ENCODE results near the gene KRTAP3-2.
"Not testable (repeated sequence)": the region's sequence is repeated elsewhere in the genome, so short reads cannot be mapped to it uniquely, and the experiment has no call there.

Gene KRTAP3-2

DNA sequence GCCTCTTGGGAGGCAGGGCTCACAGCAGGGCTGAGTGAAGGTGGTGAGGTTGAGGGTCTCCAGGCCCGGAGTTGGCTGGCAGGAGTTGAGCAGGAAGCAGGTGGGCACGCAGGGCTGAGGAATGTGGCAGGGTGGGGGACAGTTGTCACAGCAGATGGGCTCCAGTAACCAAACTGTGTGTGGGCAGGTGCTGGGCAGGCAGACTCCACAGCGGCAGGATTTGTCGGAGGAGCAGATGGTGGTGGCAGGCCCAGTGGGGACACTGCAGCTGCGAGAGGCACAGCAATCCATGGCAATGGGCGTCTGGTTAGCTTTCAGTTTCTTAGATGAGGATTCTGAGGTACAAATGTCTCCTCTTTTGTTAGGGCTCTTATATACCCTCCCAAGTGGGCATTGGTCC lies at the start of gene KRTAP3-2:
Gene KRTAP3-2, minus strand, starts transcription at position 344 of the 400 bp plus-strand sequence. Its CDS starts 53 bp downstream, at position 291.
- DNase-seq: not testable (repeated sequence)

GRCh38 chr17:41049110-41049509 lies 49.4 kb upstream of the KRTAP3-2 start:
- no peak for DNase-seq

GRCh38 chr17:41048441-41048840 lies 48.7 kb upstream of the KRTAP3-2 start:
- no peak for DNase-seq

- not testable (repeated sequence) for DNase-seq
Observed at GRCh38 chr17:41046735-41047465, 47.2 kb upstream of the KRTAP3-2 start, which contains the start of gene KRTAP2-1. Gene KRTAP2-1, minus strand, starts transcription at chr17:41047316. Its CDS starts 49 bp downstream, at chr17:41047267.

DNA sequence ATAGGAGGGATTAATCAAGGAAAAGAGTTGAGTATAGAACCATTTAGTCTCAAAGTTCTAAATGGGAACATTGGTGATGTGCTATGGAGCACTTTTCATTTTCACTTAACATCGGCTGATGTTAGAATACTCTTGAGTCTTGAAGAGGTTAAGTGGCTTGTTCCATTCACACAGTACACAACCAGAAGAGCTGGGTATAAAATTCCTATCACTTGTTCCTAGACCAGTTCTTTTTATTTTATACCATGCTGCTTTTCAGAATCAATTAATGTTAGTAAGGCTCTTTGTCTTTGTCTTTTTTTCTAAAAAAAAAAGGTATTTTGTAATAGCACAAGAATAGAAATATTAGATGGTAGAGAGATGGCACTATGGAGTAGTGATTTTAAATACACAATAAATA lies 43.2 kb upstream of the KRTAP3-2 start:
- no peak for DNase-seq

- DNase-seq: not testable (repeated sequence)
Observed at GRCh38 chr17:41040783-41041571, 41.3 kb upstream of the KRTAP3-2 start, which contains the start of gene KRTAP1-1. Gene KRTAP1-1, minus strand, starts transcription at chr17:41041450. Its CDS starts 53 bp downstream, at chr17:41041397.

DNA sequence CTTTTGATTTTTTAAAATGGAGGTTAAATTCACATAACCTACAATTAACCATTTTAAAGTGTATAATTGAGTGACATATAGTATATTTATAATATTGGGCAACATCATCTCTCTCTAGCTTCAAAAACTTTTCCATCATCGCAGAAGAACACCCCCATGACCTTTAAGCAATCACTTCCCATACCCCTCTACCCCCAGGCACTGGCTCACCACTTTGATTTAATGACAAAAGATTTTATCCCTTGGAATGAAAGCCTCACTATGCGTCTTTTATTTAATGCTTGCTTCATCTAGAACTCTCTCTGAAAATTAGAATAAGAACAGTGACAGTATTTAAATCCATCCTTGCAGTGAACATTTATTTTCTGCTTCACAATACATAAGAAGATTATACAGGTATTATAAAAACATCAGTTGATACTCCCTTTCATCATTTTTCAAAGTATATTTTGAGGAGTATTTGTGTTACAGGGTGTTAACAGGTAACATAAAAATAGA lies 38.2 kb upstream of the KRTAP3-2 start:
- DNase-seq: no peak

DNA sequence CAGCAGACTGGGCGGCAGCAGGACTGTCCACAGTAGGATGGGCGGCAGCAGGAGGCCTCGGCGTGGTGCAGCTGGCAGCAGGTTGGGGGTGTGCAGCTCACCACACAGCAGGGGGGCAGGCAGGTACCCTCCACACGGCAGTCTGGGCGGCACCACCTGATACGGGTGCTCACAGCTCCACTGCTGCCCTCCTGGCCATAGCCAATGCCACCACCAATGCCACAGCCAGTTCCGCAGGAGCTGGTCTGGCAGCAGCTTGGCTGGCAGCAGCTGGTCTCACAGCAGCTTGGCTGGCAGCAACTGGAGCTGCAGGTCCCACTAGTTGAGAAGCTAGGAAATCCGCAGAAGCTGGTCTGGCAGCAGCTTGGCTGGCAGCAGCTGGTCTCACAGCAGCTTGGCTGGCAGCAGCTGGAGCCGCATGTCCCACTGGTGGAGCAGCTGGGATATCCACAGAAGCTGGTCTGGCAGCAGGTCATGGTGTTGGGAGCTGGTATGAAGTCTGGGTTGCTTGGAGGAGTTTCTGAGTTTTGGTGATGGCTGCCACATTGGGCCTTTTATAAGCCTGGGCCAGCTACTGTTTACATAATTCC lies 34.7 kb upstream of the KRTAP3-2 start, which contains the start of gene KRTAP1-3:
Gene KRTAP1-3, minus strand, starts transcription at position 529 of the 590 bp plus-strand sequence. Its CDS starts 53 bp downstream, at position 476.
- DNase-seq: not testable (repeated sequence)

DNA sequence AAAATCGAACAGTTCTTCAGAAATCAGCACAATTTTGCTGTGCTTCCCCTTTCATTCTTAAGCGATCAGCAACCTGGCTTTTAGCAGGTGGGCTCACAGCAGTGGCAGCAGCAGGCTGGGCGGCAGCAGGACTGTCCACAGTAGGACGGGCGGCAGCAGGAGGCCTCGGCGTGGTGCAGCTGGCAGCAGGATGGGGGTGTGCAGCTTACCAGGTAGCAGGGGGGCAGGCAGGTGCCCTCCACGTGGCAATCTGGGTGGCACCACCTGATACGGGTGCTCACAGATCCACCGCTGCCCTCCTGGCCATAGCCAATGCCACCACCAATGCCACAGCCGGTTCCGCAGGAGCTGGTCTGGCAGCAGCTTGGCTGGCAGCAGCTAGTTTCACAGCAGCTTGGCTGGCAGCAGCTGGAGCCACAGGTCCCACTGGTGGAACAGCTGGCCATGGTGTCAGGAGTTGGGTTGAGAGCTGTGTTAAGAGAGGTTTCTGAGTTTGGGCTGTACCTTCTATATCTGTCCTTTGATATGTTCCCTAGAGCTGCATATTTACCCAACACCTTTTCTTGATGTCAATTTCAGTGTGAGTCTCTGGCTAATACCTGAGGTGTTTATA lies 30.0 kb upstream of the KRTAP3-2 start, which contains the start of gene KRTAP1-4:
Gene KRTAP1-4, minus strand, starts transcription at position 563 of the 613 bp plus-strand sequence. Its CDS starts 117 bp downstream, at position 446.
- no peak for DNase-seq

DNA sequence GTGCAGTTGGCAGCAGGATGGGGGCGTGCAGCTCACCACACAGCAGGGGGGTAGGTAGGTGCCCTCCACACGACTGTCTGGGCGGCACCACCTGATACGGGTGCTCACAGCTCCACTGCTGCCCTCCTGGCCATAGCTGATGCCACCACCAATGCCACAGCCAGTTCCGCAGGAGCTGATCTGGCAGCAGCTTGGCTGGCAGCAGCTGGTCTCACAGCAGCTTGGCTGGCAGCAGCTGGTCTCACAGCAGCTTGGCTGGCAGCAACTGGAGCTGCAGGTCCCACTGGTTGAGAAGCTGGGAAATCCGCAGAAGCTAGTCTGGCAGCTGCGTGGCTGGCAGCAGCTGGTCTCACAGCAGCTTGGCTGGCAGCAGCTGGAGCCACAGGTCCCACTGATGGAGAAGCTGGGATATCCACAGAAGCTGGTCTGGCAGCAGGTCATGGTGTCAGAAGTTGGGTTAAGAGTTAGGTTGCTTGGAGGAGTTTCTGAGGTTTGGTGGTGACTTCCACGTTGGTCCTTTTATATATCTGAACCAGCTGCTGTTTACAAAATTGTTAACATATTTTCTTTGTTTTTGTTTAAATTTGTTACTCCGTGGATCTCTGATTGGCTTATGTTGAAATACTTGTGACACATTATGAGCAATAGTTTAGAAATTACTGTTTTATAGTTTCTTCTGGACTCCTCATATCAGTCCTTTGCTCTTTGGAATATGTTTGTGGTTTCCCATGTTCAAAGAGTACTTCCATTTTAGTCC lies 27.2 kb upstream of the KRTAP3-2 start, which contains the start of gene KRTAP1-5:
Gene KRTAP1-5, minus strand, starts transcription at position 494 of the 757 bp plus-strand sequence. Its CDS starts 53 bp downstream, at position 441.
- no peak for DNase-seq

- DNase-seq: no peak
Observed at GRCh38 chr17:41024697-41025096, 25.0 kb upstream of the KRTAP3-2 start.

DNA sequence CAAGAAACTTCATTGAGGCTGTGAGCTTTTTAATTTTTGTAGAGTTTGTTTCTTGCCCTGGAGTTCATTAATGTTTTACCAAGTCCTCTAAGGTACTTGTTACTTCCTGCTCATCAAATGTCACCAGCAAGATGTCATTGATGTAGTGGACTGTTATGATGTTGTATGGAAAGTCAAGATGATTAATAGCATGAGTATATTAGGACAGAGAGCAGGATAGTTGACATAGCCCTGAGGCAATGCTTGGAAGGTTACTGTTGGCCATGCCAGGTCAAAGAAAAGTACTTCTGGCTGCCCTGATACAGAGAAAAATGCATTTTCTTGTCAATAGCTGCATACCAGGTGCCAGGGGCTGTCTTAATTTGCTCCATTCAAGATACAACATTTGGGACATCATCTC lies 20.6 kb upstream of the KRTAP3-2 start:
- no peak for DNase-seq

- no peak for DNase-seq
Observed at GRCh38 chr17:41019415-41019814, 19.7 kb upstream of the KRTAP3-2 start.

GRCh38 chr17:41018541-41018940 lies 18.8 kb upstream of the KRTAP3-2 start:
- no peak for DNase-seq

DNA sequence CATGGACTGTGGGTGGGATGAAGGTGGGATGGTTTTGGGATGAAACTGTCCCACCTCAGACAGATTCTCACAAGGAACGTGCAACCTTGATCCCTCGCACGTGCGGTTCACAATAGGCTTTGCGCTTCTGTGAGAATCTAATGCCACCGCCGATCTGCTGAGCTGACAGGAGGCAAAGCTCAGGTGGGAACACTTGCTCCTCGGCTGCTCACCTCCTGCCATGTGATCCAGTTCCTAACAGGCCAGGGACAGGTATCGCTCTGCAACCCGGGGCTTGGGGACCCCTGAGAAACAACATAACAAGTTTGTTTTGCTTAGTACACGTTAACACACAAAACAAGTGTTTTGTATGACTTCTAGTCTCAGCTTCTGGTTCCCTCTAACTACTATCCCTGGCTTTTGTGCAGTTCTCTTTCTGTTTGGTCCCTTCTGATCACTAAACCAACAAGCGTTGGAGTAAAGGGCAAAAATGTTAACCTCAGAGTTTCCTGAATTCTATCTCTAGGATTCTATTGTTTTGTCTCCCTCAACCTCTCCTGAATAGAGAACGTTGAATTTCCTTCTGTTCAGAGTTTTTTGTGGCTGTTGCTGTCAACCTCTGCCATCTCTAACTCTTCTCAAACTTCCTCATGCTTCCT lies 17.0 kb upstream of the KRTAP3-2 start:
- no peak for DNase-seq

- no peak for DNase-seq
Observed at GRCh38 chr17:41015454-41015853, 15.7 kb upstream of the KRTAP3-2 start.

DNA sequence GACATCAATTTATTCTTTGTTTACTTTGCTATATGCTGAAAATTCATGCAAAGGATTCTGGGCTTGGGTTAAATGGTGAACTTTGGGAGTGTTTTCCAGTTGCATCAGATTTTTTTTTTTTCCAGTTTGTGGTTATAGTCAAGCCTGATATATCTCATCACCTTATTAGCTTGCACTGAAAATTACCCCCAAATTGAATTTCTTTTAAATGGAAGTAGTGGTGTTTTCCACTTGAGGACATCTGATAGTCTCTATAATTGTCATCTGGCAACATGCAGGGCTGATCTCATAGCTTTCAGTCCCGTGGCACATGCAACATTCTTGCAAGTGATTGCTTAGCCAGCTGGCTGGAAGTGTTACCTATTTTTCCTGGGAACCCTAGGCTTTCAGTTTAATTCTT lies 13.9 kb upstream of the KRTAP3-2 start:
- no peak for DNase-seq

GRCh38 chr17:41013181-41013580 lies 13.5 kb upstream of the KRTAP3-2 start:
- no peak for DNase-seq

DNA sequence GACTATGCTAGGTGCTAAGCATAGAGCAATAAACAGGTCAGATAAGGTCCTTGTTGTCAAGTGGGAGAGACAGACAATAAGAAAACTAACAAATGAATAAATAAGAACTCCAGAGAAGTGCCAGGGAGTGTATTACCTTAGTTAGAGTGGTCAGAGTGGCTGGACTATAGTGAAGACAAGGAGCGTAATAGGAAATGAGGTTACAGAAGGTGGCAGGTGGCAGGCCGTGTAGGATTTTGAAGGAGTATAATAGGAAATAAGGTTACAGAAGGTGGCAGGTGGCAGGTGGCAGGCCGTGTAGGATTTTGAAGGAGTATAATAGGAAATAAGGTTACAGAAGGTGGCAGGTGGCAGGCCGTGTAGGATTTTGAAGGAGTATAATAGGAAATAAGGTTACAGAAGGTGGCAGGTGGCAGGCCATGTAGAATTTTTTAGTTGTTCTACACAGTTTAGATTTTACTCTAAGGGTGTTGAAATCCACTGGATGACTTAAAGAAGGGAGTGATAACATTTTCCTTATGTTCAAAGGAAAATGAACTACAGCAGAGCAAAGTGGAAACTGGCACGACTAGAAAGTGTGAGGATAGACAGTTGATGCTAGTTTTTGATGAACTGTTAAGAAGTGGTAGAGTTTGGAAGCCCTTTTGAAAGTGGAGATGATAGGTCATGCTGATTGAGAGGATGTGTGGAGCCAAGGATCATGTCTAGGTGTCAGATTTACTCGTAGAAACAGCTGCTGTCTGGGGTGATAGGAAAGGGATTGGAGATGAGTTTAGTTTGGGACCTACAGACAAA lies 12.8 kb upstream of the KRTAP3-2 start:
- no peak for DNase-seq

DNA sequence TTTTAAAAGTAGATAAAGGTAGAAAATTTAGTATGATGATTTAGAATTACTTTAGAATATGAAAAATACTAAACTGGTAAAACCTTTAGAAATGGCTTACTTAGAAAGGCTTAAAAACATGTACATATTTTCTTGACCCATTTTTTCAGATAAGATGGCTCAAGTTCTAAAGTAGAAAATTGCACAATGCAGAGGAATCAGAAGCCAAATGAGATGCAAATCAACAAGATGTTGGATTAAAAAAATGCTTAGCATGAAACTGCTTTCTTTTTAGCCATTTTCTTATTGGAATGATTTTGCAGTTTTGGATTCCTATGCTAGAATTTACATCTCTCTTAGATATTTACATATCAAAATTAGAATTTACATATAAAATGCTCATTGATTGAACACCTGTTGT lies 10.7 kb upstream of the KRTAP3-2 start:
- no peak for DNase-seq
